Activated T-cell treated with anti-CD3 and anti-CD28 coated beads, Interleukin-2, amount 50 U/mL, for 48 hours (primary cell): ENCODE measurements around the gene SLC9B1.
"Not testable (repeated sequence)": the region's sequence is repeated elsewhere in the genome, so short reads cannot be mapped to it uniquely, and the experiment has no call there.

Experiments used
- DNase-seq, 2 experiments: peaks; one replicate each; pipeline ENCODE4 v3.0.0-alpha.2; 2020

The SLC9B1 gene

GRCh38 chr4:103010804-103011203 is 8.7 kb downstream of the SLC9B1 start:
- DNase-seq = no peak

GRCh38 chr4:103008875-103009729 is 10.4 kb downstream of the SLC9B1 start:
- no peak for DNase-seq

GRCh38 chr4:103002551-103002950 is 17.0 kb downstream of the SLC9B1 start:
- no peak for DNase-seq

GRCh38 chr4:102994803-102995202 is 24.7 kb downstream of the SLC9B1 start:
- DNase-seq = no peak

- DNase-seq = not testable (repeated sequence)
These were observed 25.5 kb downstream of the SLC9B1 start for GRCh38 chr4:102993985-102994384.

GRCh38 chr4:102988429-102989020 is 31.0 kb downstream of the SLC9B1 start:
- DNase-seq = no peak

GRCh38 chr4:102981005-102981404 is 38.5 kb downstream of the SLC9B1 start:
- no peak for DNase-seq

GRCh38 chr4:102961813-102962212 is 57.7 kb downstream of the SLC9B1 start:
- DNase-seq = not testable (repeated sequence)

- DNase-seq = no peak
These were observed 60.0 kb downstream of the SLC9B1 start for GRCh38 chr4:102959496-102959895.

GRCh38 chr4:102945066-102945465 is 74.4 kb downstream of the SLC9B1 start:
- DNase-seq = no peak

- not testable (repeated sequence) for DNase-seq
These were observed 81.4 kb downstream of the SLC9B1 start for GRCh38 chr4:102938063-102938462.

GRCh38 chr4:102935716-102936115 is 83.8 kb downstream of the SLC9B1 start:
- no peak for DNase-seq

GRCh38 chr4:102919697-102920096 is 99.8 kb downstream of the SLC9B1 start:
- DNase-seq = not testable (repeated sequence)

GRCh38 chr4:102918859-102919258 is 100.6 kb downstream of the SLC9B1 start:
- DNase-seq = no peak

GRCh38 chr4:102901804-102902203 is 117.7 kb downstream of the SLC9B1 start:
- DNase-seq = no peak

- DNase-seq = not testable (repeated sequence)
These were observed 121.9 kb downstream of the SLC9B1 start for GRCh38 chr4:102897610-102898009.

- DNase-seq = not testable (repeated sequence)
These were observed 123.0 kb downstream of the SLC9B1 start for GRCh38 chr4:102896547-102896946.

- not testable (repeated sequence) for DNase-seq
These were observed 129.6 kb downstream of the SLC9B1 start for GRCh38 chr4:102889866-102890265.

- not testable (repeated sequence) for DNase-seq
These were observed 130.9 kb downstream of the SLC9B1 start for GRCh38 chr4:102888570-102888969.

- DNase-seq = no peak
These were observed 136.2 kb downstream of the SLC9B1 start for GRCh38 chr4:102883278-102883677.

- no peak for DNase-seq
These were observed 138.2 kb downstream of the SLC9B1 start for GRCh38 chr4:102881343-102881742.

- DNase-seq = no peak
These were observed 140.6 kb downstream of the SLC9B1 start for GRCh38 chr4:102878901-102879300.

GRCh38 chr4:102878349-102878748 is 141.2 kb downstream of the SLC9B1 start:
- DNase-seq = not testable (repeated sequence)

GRCh38 chr4:102877477-102878106 is 141.9 kb downstream of the SLC9B1 start:
- not testable (repeated sequence) for DNase-seq
